Measurements from ENCODE around the gene MACROH2A1.

The MACROH2A1 gene

DNA sequence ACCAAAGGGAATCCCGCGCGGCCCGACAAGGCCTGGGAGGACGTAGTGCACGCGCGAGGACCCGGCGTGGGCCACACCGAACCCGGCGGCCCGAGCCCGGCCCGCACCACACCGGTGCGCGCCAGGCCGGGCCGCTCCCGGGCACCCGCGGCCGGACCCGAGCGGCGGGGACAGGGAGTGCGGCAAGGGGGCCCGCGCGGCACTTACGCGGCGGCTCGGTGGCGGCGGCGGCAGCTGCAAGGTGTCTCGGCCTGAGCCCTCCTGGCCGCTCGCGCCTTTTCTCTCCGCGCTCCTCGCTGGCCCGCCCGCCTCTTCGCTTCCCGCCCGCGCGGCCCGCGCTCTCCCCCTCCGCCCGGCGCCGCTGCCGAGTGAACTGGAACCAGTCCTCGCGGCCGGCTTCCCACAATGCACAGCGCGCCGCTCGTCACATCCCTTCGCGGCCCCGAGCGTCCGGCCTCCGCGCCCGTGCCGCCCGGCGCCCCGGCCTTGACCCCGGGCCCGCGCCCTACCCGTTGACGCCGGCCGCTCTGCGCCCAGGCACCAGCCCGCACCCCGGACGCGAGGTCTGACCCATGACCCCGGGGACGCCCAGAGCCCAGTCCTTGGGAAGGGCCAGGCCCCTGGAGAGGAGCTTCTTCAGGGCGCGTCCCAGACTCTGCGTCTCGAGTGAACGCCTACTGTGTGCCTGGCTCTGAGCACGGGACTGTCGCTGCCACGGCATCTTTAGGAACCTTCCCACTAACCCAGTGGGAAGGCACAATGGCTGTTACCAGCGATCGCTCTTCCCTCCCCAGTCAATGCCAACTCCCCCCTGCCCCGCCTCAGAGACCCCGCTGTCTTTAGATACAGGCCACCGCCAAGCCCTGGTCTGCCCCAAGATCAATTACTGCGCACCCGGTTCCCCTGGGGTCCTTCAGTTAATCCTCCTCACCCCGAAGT lies at the start of gene MACROH2A1:
Gene MACROH2A1 (minus strand): TSS at position 377 of the 939 bp plus-strand sequence. CDS start 10,138 bp downstream, outside the sequence.
- DNase-seq: peak; percentile 92

DNA sequence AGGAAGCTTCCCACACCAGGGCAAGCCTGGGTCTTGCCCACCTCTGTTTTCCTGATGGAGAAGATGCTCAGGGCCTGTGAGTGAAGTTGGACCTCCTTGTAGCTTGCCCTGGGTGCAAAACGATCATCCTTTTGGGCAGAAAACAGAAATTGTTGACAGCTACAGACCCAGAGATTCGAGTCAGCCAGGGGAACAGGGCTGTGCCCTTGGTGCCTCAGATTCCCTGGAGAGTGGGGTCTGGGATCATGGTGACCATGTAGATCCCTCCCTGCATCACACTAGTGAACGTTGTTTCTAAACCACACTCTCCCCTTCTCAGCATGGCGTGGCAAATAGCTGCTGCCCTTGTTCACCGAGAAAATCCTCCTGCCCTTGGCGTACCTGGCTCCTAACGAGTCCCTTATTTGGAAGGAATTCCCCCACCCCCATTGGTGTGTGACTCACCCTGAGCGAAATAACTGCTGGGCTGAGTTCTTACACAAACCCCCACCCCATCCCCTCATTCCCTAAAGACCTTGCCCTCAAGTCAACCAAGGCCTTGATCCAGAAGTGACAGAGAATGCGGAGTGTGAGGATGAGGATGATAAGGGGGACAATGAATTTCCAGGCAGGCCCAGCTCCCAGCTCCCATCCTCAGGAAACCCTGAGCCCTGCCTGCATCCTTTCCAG lies 49.2 kb upstream of the MACROH2A1 start:
- no peak for DNase-seq

DNA sequence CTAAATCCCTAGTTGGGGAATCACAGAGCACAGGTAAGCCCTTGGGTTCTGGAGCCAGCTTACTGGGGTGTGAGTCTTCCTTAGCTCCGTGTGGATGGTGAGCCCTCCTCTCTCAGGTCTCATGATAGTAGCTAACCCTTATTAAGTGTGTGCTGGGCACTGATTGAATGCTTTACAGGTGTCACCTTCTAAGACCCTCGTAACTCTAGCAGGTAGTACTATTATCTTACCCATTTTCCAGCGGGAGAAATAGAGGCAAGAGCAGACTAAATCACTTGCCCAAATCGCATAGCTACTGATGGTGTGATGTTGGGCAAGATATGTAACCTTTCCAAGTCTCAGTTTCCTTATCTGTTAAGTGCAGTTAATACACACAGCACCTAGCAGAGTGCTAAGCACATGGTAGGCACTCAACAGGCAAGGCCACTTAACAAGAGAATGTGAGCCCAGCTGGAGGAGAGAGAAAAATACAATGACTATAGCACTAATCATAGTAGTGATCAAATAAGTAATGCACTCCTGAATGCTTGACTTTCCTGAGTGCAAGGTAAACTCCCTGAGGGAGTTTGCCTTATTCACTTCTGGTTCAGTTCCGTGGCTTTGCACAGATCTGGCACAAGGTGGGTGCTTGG lies 48.4 kb upstream of the MACROH2A1 start, which contains the start of gene DCANP1:
Gene DCANP1 (minus strand): TSS at position 51 of the 632 bp plus-strand sequence. CDS start 240 bp downstream, outside the sequence.
- DNase-seq: no peak

DNA sequence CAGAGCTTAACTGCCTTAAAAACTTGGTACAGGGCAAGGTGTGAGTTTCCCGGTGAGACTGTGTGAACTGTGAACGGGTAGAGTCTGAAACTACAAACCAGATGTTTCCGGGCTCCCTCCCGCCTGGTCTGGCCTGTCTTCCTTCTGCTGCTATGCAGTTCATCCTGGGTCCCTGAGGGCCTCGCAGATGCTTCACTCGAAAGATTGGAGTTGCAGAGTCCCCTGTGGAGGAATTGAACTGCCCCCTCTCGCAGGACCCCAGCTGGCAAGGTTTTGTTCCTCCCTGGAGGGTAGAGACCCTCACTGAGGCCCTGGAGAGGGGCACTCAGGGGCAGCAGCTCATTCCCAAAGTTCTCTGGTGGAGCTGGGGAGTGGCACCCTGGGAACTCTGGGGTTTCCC lies 47.6 kb upstream of the MACROH2A1 start:
- no peak for DNase-seq

DNA sequence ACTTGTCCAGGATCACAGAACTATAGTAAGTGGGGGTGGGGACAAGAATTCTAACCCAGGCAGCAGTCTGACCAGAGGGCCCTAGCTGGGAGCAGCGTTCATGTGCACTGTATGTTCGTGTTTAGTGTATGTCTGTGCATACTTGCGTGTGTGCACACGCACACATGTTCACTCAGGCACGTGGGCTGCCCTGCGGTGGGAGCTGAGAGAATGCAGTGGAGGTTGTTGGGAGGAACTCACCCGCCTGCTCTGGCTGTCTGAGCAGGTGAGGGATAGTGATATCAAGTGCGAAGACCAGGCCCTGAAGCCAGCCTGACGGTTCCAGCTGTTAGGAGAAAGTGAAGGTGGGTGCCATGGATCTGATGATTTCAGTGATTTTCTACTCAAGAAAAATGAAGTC lies 47.2 kb upstream of the MACROH2A1 start:
- no peak for DNase-seq

DNA sequence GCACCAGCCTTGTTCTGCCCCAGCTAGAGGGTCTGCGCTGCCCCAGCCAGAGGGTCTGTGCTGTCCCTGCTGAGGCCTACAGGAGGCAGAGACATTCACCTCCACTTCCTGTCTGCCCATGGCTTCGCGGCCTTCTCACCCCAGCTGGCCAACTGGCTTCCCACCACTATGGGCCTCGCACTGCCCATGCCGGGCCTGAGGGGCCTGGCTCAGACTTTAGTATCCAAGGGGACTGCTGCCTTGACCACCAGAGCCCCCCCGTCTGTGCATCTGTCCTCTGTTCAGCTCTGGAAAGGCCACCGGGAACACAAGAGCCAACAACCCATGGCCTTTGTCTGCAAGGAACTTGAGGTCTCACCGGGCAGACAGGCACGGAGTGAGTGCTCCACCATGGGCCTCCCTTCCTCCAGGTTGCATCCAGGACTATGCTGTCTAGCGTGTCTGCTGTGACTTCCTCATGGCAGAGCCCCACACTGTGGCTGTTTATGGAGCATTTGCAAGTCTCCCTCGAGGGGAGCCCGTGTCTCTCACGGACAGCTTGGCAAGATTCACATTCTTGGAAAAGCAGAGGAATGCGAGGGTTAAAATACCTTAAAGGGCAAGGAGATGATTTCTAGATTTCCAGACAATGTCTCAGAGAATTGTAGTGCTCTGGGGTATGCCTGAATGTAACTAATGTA lies 46.4 kb upstream of the MACROH2A1 start:
- no peak for DNase-seq

DNA sequence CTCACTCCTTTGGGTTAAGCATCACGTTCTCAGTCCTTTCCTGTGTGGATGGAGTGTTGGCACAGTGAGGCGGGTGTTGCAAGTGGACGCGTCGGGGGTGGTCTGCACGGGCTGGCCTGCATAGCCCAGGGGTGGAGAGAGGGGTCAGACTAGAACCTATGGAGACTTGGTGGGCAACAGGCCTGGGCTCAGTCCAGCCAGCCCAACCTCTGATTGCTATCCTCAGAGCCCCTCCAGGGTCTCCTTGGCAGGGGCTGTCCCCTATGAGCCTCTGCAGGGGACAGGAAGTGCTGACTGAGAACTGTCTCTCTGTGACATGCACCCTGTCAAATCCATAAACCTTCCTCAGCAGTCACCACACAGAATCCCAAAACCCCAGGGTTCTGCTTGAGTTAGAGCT lies 45.9 kb upstream of the MACROH2A1 start:
- no peak for DNase-seq

DNA sequence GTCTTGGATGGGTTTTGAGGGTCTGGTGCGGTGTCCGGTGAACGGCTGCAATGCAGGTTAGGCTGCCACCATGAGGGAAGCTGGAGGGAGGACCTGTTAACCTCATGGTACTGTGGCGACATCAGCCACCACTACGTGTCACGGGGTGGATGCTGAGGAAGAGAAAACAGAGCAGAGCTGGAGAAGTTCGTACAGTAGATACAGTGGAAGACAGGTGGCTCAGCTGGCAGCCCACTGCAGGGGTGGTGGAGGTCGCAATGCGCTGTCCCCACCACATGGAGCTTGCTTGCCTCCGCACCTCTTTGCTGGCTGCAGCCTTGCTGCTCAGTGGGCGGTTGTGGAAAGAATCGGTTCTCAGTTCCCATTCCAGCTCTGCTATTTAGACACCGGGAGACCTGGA lies 45.3 kb upstream of the MACROH2A1 start:
- no peak for DNase-seq

DNA sequence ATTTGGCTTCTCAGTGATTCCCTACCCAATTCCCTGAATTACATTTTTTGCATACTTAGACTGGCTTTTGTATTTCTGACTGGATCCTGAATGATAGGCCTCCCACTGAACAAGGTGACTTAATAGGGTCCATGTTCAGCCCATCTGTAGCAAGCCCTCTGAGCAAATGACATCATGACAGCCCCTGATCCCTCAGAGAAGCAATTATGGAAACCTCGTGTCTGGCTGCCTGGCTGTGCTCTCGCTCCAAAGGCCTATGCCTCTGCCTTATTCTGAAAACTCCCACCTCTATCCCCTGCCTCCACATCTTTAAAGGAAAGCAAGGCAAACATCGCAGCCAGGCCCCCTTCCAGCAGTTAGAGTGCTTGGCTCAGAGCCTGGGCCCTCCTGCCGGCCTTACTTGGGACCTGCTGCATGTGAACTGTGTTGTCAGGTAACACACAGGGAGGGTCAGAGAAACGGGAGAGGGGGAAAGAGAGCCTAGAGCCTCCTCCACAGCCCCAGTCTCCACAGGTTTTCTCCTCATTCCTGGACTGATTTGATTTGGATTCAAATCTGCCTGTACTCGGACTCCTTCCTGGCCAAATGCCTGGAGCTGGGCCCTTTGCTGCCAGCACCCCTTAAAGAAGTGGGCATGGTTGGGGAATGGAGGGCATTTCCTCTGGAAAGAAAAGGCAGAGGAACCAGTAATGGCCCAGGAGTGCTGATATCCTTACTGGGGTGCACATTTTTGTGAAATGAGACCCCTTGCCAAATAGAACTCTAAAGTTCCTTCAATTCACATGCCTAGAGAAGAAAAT lies 44.3 kb upstream of the MACROH2A1 start:
- DNase-seq: no peak

DNA sequence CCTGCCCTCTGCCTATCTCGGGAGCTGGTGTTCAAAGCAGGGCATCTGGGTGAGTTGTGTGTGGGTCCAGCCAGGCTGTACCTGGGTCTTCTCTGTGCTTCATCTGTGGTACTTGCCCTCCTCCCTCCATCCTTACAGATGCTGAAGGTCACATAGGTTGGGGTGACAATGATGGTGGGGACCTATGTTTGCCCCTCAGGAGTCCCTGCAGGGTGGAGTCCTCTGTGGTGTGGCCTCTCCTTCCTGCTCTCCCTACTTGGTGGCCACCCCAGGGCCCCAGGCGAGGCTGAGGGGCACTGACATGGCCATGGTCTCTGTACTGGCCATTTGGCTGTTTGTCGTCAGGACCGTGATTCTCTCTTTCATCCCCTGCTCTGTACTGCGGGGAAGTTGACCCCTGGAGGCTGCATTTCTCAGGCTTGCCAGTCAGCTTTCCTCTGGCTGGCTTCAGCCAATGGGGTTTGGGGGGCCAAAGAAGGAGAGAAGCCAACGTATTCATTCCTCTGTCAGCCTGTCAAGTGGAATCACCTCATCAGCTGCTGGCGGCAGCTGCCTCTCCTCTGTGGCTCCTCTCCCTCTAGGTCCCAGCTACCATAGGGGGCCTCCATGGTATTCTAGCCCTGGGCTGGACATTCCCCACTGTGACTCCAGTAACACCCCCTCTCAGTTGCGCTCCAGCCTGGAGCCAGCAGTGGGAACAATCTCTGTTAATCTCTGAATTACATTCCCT lies 43.6 kb upstream of the MACROH2A1 start:
- DNase-seq: no peak

DNA sequence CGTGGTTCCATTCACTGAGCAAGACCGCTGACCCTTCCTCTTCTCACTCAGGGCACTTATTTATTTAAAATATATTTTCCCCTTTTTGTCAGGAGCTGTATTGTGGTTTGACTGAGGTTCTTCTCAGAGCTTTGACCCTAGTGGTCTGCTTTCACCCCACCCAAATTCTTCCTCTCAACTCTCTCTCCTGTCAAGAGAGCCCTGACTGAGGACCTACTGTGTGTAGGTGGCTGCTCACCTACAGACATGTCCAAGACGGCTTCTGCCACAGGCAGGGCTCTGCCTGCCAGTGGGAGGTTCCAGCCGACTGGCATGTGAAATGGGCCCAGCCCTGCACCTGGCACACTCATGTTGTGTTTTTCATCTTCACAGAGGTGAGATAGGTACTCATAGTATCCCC lies 42.9 kb upstream of the MACROH2A1 start:
- DNase-seq: no peak

DNA sequence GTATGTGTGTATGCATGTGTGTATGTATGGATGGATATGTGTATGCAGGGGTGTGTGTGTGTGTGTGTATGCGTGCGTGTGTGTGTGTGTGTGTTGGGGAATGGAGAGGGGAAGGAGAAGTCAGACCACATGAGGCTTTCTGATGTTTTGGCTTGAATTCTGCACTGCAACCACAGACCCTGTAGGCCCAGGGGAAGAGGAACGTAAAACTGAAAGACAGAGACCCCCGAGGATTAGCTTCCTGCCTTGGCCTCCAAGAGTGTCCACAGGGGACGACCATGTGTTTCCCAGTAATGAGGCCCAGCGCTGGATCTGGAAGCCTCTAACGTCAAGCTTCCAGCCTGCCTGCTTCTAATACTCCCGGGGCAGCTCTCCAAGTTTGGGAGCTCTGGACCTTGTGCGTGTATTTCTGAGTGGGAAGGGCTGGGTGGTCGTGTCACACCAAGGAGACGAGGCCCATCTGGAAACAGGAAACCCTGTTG lies 42.4 kb upstream of the MACROH2A1 start:
- DNase-seq: no peak

DNA sequence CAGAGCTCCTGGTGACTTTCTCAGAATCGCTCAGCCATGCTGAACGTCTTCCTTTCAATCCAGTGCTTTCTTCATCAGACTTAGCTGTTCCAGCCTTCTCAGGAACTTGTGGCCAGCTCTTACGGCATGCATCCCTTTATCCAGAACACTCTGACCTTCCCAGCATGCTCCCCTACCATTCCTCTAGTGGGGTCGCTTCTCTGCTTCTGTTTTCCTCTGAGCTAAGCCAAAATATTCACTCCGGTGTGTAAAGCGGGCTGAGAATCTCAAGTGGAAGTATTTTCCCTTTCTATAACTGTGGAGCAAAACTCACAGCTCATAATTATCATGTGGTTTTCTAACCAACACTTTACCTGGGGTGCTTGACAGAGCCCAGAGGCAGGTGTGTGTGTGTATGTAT lies 41.9 kb upstream of the MACROH2A1 start:
- no peak for DNase-seq

DNA sequence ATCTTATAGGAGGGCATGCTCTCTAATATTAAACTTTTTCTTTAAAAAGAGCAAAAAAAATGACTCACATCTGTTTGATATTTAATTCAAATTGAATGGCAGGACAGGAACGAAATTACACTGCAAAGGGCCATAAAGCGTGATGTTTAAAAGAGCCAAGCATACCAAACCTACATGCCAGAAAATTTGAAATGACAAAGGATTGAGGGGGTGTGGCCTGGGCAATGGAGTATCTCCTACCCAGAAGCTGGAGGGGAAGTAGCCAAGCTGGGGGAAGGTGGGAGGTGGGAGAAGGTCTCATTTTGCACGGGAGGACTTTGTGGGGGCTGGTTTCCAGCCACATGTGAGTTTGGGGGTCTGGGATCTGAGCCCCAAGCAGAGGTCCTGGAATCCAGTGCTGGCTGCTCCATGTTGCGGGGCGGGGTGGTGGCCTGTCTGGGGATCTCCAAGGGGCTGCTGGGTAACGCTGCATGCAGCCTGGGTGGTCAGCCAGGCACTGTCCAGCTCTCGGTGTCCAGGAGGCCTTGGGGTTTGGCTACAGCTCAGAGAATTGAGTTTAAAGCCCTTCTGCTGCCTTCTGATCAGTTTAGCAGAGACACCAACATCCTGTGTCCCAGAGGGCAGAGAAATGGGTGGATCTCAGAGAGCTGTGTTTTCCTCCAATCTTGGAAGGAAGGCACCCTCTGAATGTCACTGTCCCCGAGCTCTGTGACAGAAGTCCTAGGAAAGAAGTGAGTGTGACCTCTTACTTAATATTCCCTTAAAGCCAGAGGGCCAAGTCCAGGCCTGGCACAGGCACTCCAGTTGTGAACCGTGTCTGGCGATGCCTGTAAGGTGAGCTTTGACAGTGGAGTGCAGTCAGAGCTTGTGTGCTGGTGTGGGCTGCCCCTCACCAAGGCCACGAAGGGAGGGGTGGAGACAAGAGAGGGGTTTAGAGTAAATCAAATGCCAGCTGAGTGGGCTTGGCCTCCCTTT lies 40.5 kb upstream of the MACROH2A1 start:
- no peak for DNase-seq

DNA sequence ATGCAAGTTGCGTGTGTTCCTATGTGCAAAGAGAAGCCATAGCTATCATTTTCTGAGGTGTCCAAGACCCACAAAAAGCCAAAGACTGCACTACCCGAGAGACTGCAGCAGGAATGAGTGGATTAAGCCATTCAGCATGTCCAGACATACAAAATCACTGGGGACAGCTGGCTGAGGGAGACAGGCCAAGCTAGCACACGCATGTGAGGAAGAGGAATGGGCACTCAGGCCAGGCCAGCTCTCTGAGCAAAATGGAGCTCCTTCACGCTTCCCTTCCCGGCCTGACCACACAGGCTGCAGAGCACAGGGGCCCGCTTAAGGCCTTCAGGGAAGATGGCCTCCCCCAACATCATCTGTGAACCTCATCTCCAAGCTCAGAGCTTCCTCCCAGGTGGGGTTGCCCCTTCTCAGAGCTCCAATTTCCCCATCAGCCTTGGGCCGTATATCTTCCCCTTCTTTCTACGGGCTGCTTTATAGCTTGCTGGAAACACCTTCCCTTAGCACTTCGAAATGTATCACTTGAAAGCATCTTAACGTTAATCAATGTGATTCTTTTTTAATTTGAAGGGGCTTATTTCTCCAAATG lies 39.7 kb upstream of the MACROH2A1 start:
- DNase-seq: no peak

DNA sequence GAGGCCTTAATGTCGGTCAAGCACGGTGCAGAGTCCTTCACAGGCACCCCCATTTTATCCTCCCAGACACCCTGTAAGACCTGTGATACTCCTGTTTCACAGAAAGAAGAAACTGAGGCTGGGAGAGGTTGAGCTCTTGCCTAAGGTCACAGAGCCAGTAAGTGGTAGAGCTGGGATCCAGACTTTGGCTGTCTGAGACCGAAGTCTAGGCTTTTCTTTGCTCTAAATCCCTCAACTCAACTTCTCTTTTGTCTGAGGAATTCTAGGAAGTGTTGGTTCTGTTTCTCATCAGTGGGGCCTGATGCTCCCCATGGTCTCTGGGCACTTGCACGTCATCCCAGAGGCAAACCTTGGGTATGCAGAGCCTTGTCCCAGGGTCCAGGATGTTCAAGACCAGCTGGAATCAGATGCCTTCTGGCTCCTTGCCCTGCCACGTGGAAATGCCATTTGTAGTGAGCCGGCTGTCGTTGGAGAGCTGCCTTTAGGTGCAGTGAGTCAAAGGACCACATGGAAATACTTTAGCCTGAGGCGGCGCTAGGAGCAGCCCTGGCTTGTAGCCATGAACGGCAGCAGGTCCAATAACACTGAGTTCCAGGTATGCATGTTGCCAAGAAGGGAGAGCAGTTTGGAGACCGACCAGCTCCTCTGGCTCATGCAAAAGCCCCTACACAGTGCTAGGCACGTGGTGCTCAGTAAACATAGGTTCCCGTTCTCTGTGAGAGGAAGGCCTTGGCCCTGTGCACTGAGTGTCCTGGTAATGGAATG lies 38.9 kb upstream of the MACROH2A1 start:
- no peak for DNase-seq

DNA sequence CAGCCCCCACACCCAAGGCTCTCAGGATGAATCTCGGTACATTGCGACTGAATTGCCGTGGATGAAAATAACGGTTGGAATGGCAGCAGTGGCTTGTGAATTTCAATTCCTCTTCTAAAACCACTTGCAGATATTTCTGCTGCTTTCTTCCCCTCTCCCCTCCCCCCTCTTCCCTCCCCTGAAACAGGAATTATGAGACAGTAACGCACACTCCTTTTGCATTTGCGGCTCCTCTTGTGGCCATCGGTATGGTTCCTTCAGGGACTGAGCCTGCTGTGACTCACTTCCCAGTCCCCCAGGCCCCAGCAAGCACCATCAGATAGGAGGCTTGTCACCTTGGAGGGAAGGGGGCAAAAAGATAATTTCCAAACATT lies 38.4 kb upstream of the MACROH2A1 start:
- DNase-seq: no peak

DNA sequence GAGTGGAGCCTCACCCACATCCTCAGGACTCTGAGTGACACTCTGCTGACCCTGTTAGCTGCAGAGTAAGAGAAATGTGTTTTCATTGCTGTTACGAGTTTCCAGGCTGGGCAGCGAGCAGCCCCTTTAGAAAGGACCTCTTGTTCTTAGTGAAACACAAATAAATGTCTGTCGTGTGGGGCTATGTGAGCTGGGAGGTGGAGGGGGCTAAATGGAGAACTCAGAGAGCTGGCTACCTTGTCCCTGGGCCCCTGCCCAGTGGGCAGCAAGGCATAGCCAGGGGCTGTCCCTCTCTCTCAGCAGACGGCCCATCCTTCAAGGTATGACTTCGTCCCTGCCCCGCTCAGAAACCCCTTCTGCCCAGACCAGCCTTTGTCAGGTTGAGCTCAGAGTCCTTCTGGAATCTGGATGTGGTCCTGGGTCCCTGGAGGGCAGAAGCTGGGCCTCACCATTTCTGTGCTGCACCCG lies 38.0 kb upstream of the MACROH2A1 start:
- DNase-seq: no peak
